ENCODE data around the gene CDH12. TPM values are rescaled to one million over a fixed set of nuclear protein-coding genes. Genes with fewer than 3 reads are reported as not detected.

CDH12 gene
- total RNA-seq, 1 experiment from 2014 or later = 33.1 TPM

- in situ Hi-C loops (cut with HindIII; ENCODE audit: low pct_unique_long_range_greater_than_20kb, low sequenced_read_pairs) = no loop called here
- no peak for DNase-seq (ENCODE audit: low read depth, low spot score)
Measured at GRCh38 chr5:21918451-21918850, 934.7 kb downstream of the CDH12 start.

GRCh38 chr5:21910731-21911130 lies 942.4 kb downstream of the CDH12 start:
- DNase-seq (ENCODE audit: low read depth, low spot score) = no peak
- in situ Hi-C loops (cut with HindIII; ENCODE audit: low pct_unique_long_range_greater_than_20kb, low sequenced_read_pairs) = no loop called here

- DNase-seq (ENCODE audit: low read depth, low spot score) = no peak
- in situ Hi-C loops (cut with HindIII; ENCODE audit: low pct_unique_long_range_greater_than_20kb, low sequenced_read_pairs) = no loop called here
Measured at GRCh38 chr5:21895766-21896350, 957.3 kb downstream of the CDH12 start.

- no peak for DNase-seq (ENCODE audit: low read depth, low spot score)
- in situ Hi-C loops (cut with HindIII; ENCODE audit: low pct_unique_long_range_greater_than_20kb, low sequenced_read_pairs) = no loop called here
Measured at GRCh38 chr5:21893161-21893560, 960.0 kb downstream of the CDH12 start.

- DNase-seq (ENCODE audit: low read depth, low spot score) = no peak
- in situ Hi-C loops (cut with HindIII; ENCODE audit: low pct_unique_long_range_greater_than_20kb, low sequenced_read_pairs) = no loop called here
Measured at GRCh38 chr5:21889581-21889980, 963.6 kb downstream of the CDH12 start.

GRCh38 chr5:21882074-21882745 lies 970.9 kb downstream of the CDH12 start:
- no peak for DNase-seq (ENCODE audit: low read depth, low spot score)

GRCh38 chr5:21880164-21880563 lies 973.0 kb downstream of the CDH12 start:
- in situ Hi-C loops (cut with HindIII; ENCODE audit: low pct_unique_long_range_greater_than_20kb, low sequenced_read_pairs) = no loop called here
- no peak for DNase-seq (ENCODE audit: low read depth, low spot score)

More at GRCh38 chr5:21882074-21882745, 970.9 kb downstream of the CDH12 start:
- in situ Hi-C loops (cut with HindIII; ENCODE audit: low pct_unique_long_range_greater_than_20kb, low sequenced_read_pairs) = no loop called here

- DNase-seq (ENCODE audit: low read depth, low spot score) = no peak
Measured at GRCh38 chr5:21862986-21863385, 990.2 kb downstream of the CDH12 start.

GRCh38 chr5:21858441-21858840 lies 994.7 kb downstream of the CDH12 start:
- no peak for DNase-seq (ENCODE audit: low read depth, low spot score)
- in situ Hi-C loops (cut with HindIII; ENCODE audit: low pct_unique_long_range_greater_than_20kb, low sequenced_read_pairs) = no loop called here

More at GRCh38 chr5:21862986-21863385, 990.2 kb downstream of the CDH12 start:
- in situ Hi-C loops (cut with HindIII; ENCODE audit: low pct_unique_long_range_greater_than_20kb, low sequenced_read_pairs) = no loop called here

GRCh38 chr5:21856987-21857386 lies 996.2 kb downstream of the CDH12 start:
- no peak for DNase-seq (ENCODE audit: low read depth, low spot score)
- in situ Hi-C loops (cut with HindIII; ENCODE audit: low pct_unique_long_range_greater_than_20kb, low sequenced_read_pairs) = no loop called here

- in situ Hi-C loops (cut with HindIII; ENCODE audit: low pct_unique_long_range_greater_than_20kb, low sequenced_read_pairs) = no loop called here
- no peak for DNase-seq (ENCODE audit: low read depth, low spot score)
Measured at GRCh38 chr5:21847300-21847699, 1005.8 kb downstream of the CDH12 start.

- in situ Hi-C loops (cut with HindIII; ENCODE audit: low pct_unique_long_range_greater_than_20kb, low sequenced_read_pairs) = no loop called here
- DNase-seq (ENCODE audit: low read depth, low spot score) = no peak
Measured at GRCh38 chr5:21844960-21845359, 1008.2 kb downstream of the CDH12 start.

- DNase-seq (ENCODE audit: low read depth, low spot score) = no peak
Measured at GRCh38 chr5:21834863-21835262, 1018.3 kb downstream of the CDH12 start.

GRCh38 chr5:21831145-21831787 lies 1021.9 kb downstream of the CDH12 start:
- in situ Hi-C loops (cut with HindIII; ENCODE audit: low pct_unique_long_range_greater_than_20kb, low sequenced_read_pairs) = no loop called here
- no peak for DNase-seq (ENCODE audit: low read depth, low spot score)

More at GRCh38 chr5:21834863-21835262, 1018.3 kb downstream of the CDH12 start:
- in situ Hi-C loops (cut with HindIII; ENCODE audit: low pct_unique_long_range_greater_than_20kb, low sequenced_read_pairs) = no loop called here

- no peak for DNase-seq (ENCODE audit: low read depth, low spot score)
- in situ Hi-C loops (cut with HindIII; ENCODE audit: low pct_unique_long_range_greater_than_20kb, low sequenced_read_pairs) = no loop called here
Measured at GRCh38 chr5:21826884-21827283, 1026.3 kb downstream of the CDH12 start.

GRCh38 chr5:21823588-21823987 lies 1029.6 kb downstream of the CDH12 start:
- no peak for DNase-seq (ENCODE audit: low read depth, low spot score)
- in situ Hi-C loops (cut with HindIII; ENCODE audit: low pct_unique_long_range_greater_than_20kb, low sequenced_read_pairs) = no loop called here

- in situ Hi-C loops (cut with HindIII; ENCODE audit: low pct_unique_long_range_greater_than_20kb, low sequenced_read_pairs) = no loop called here
- no peak for DNase-seq (ENCODE audit: low read depth, low spot score)
Measured at GRCh38 chr5:21823076-21823574, 1030.0 kb downstream of the CDH12 start.

GRCh38 chr5:21820527-21820926 lies 1032.6 kb downstream of the CDH12 start:
- in situ Hi-C loops (cut with HindIII; ENCODE audit: low pct_unique_long_range_greater_than_20kb, low sequenced_read_pairs) = no loop called here
- no peak for DNase-seq (ENCODE audit: low read depth, low spot score)

GRCh38 chr5:21818370-21818720 lies 1034.8 kb downstream of the CDH12 start:
- no peak for DNase-seq (ENCODE audit: low read depth, low spot score)
- in situ Hi-C loops (cut with HindIII; ENCODE audit: low pct_unique_long_range_greater_than_20kb, low sequenced_read_pairs) = no loop called here

All from SK-MEL-5 (cell line).